Osteocyte (in vitro differentiated cells): ENCODE data around the gene RCOR1. TPM values are rescaled to one million over a fixed set of nuclear protein-coding genes. Genes with fewer than 3 reads are reported as not detected.

Experiments used
- DNase-seq: peaks from one replicate; pipeline ENCODE4 v3.0.0; 2021; ENCODE audit warnings: mixed read lengths; ENCODE audit not compliant: unreplicated experiment; ENCODE audit errors: extremely low spot score
- H3K27ac Mint-ChIP-seq: one replicate; pipeline ENCODE4 v1.8.0; 2021; ENCODE audit warnings: mild to moderate bottlenecking, mixed read lengths; ENCODE audit not compliant: unreplicated experiment
- H3K27me3 Mint-ChIP-seq: one replicate; pipeline ENCODE4 v1.8.0; 2021; ENCODE audit warnings: mixed read lengths; ENCODE audit not compliant: unreplicated experiment
- H3K36me3 Mint-ChIP-seq: one replicate; pipeline ENCODE4 v1.8.0; 2021; ENCODE audit warnings: mixed read lengths; ENCODE audit not compliant: unreplicated experiment
- H3K4me1 Mint-ChIP-seq: one replicate; pipeline ENCODE4 v1.8.0; 2021; ENCODE audit warnings: mixed read lengths; ENCODE audit not compliant: unreplicated experiment
- H3K4me3 Mint-ChIP-seq: one replicate; pipeline ENCODE4 v1.8.0; 2021; ENCODE audit warnings: mild to moderate bottlenecking, moderate library complexity, mixed read lengths; ENCODE audit not compliant: unreplicated experiment
- H3K9me3 Mint-ChIP-seq: one replicate; pipeline ENCODE4 v1.8.0; 2021; ENCODE audit warnings: mixed read lengths; ENCODE audit not compliant: unreplicated experiment
- CTCF ChIP-seq: fragments of 200-600 bp; sonication (generic); IDR thresholded peaks from 2 replicates; pipeline ENCODE4 v1.5.0; 2021; ENCODE audit warnings: antibody characterized with exemption, mild to moderate bottlenecking, moderate library complexity
- total RNA-seq: library from RNA; stranded (reverse); gene quantifications from 2 replicates; pipeline ENCODE4 v1.2.1, GENCODE V29; 2021

The RCOR1 gene
- total RNA-seq, 1 donor from 2014 or later: 23.6 TPM

GRCh38 chr14:102769049-102769327, 176.5 kb downstream of the RCOR1 start:
- H3K9me3 Mint-ChIP-seq: no peaks in the 10 kb centered on the region
- no peak overlapping the region for H3K4me3 Mint-ChIP-seq
- no peak for DNase-seq
- no peaks in the 10 kb centered on the region for H3K36me3 Mint-ChIP-seq
- no peak overlapping the region for H3K27ac Mint-ChIP-seq
- TF ChIP-seq CTCF: no peak
- H3K27me3 Mint-ChIP-seq: no peaks in the 10 kb centered on the region
- peaks cover 2% of the 10 kb centered on the region for H3K4me1 Mint-ChIP-seq

- DNase-seq: no peak
- TF ChIP-seq CTCF: no peak
- Mint-ChIP-seq H3K4me1 (peaks cover 5% of the 10 kb centered on the region), H3K27ac (no peak overlapping the region), H3K27me3 (no peaks in the 10 kb centered on the region), H3K9me3 (no peaks in the 10 kb centered on the region), H3K36me3 (no peaks in the 10 kb centered on the region), H3K4me3 (no peak overlapping the region)
These were observed 178.0 kb downstream of the RCOR1 start for GRCh38 chr14:102770147-102771123.

- no peak overlapping the region for H3K4me3 Mint-ChIP-seq
- TF ChIP-seq CTCF: no peak
- H3K4me1 Mint-ChIP-seq: peaks cover 5% of the 10 kb centered on the region
- H3K27ac Mint-ChIP-seq: no peak overlapping the region
- no peaks in the 10 kb centered on the region for H3K27me3 Mint-ChIP-seq
- no peaks in the 10 kb centered on the region for H3K36me3 Mint-ChIP-seq
- H3K9me3 Mint-ChIP-seq: no peaks in the 10 kb centered on the region
- no peak for DNase-seq
These were observed 178.7 kb downstream of the RCOR1 start for GRCh38 chr14:102771144-102771543.

- peak; percentile 42 for TF ChIP-seq CTCF
- no peak overlapping the region for H3K27ac Mint-ChIP-seq
- H3K9me3 Mint-ChIP-seq: no peaks in the 10 kb centered on the region
- peaks cover 6% of the 10 kb centered on the region for H3K4me1 Mint-ChIP-seq
- DNase-seq: no peak
- no peaks in the 10 kb centered on the region for H3K27me3 Mint-ChIP-seq
- H3K36me3 Mint-ChIP-seq: no peaks in the 10 kb centered on the region
- no peak overlapping the region for H3K4me3 Mint-ChIP-seq
These were observed 180.5 kb downstream of the RCOR1 start for GRCh38 chr14:102772781-102773570.
